Activated CD4-positive, alpha-beta T cell treated with anti-CD3 and anti-CD28 coated beads for 36 hours (primary cell): ENCODE measurements around the gene MLLT1. TPM values are rescaled to one million over a fixed set of nuclear protein-coding genes. Genes with fewer than 3 reads are reported as not detected.
A peak's percentile ranks its signal among the peaks of the same experiment; 100 is the strongest.

Source experiments
- ATAC-seq: fragments of 200-7000 bp; cut with Tn5 transposase; one replicate; pipeline ENCODE4 v1.10.0; 2021; ENCODE audit warnings: mild to moderate bottlenecking, moderate library complexity
- CTCF ChIA-PET: fragments of 350-600 bp; sonication (Branson Sonifier 250); formaldehyde crosslinking; loops from one replicate; lab custom pipeline; 2021; ENCODE audit warnings: antibody characterized with exemption; lab: Charles Lee
- POLR2A ChIA-PET: fragments of 350-600 bp; sonication (Branson Sonifier 250); formaldehyde crosslinking; loops from one replicate; lab custom pipeline; 2021; ENCODE audit warnings: antibody characterized with exemption, inconsistent platforms; lab: Charles Lee
- DNase-seq: peaks from one replicate; pipeline ENCODE4 v3.0.0-alpha.2; 2020
- H3K27ac Mint-ChIP-seq: one replicate; pipeline ENCODE4 v1.8.0; 2021; ENCODE audit warnings: mixed read lengths
- H3K27me3 Mint-ChIP-seq: one replicate; pipeline ENCODE4 v1.8.0; 2021; ENCODE audit warnings: mixed read lengths
- H3K36me3 Mint-ChIP-seq: one replicate; pipeline ENCODE4 v1.8.0; 2021; ENCODE audit warnings: low read depth, mixed read lengths
- H3K4me1 Mint-ChIP-seq: one replicate; pipeline ENCODE4 v1.8.0; 2021; ENCODE audit warnings: mixed read lengths
- H3K4me3 Mint-ChIP-seq: one replicate; pipeline ENCODE4 v1.8.0; 2021; ENCODE audit warnings: mild to moderate bottlenecking, moderate library complexity, mixed read lengths
- H3K9me3 Mint-ChIP-seq: one replicate; pipeline ENCODE4 v1.8.0; 2021; ENCODE audit warnings: low read depth, mixed read lengths
- intact Hi-C, 2 experiments: fragments of 100-400 bp; cut with DNase I in 1 of 2; cut with micrococcal nuclease in 1 of 2; formaldehyde crosslinking; loops; one replicate each; pipeline versions ENCODE4 v1.14.2 to v1.15.1; 2022 to 2024; cut with DNase I, micrococcal nuclease
- total RNA-seq, 2 experiments: library from RNA; stranded (reverse); gene quantifications; one replicate each; pipeline ENCODE4 v1.2.3, GENCODE V29; 2021

MLLT1 gene
- total RNA-seq, 2 experiments from 2014 or later: 45.0 to 46.6 TPM

- Mint-ChIP-seq H3K4me1 (peaks cover 53% of the 10 kb centered on the region), H3K27me3 (no peaks in the 10 kb centered on the region), H3K4me3 (no peak overlapping the region), H3K27ac (no peak overlapping the region), H3K36me3 (peaks cover 8% of the 10 kb centered on the region), H3K9me3 (no peaks in the 10 kb centered on the region)
- intact Hi-C loops: no loop called here
- ATAC-seq (no peak), DNase-seq (no peak)
- ChIA-PET CTCF (no interaction called here), POLR2A (no interaction called here)
Measured at GRCh38 chr19:6241056-6241455, 38.7 kb downstream of the MLLT1 start.

- ChIA-PET POLR2A (no interaction called here), CTCF (interaction anchor here (0.6 kb wide), 1 partner anchor 192 kb away, joined by 3 read pairs; no protein-coding TSS in a partner anchor)
- intact Hi-C loops: no loop called here
- peak overlapping the region; percentile 76 for H3K27ac Mint-ChIP-seq
- peak; percentile 9 for ATAC-seq
- H3K4me1 Mint-ChIP-seq: peaks cover 56% of the 10 kb centered on the region
- DNase-seq: no peak
- no peaks in the 10 kb centered on the region for H3K9me3 Mint-ChIP-seq
- no peak overlapping the region for H3K4me3 Mint-ChIP-seq
- H3K27me3 Mint-ChIP-seq: no peaks in the 10 kb centered on the region
- peaks cover 6% of the 10 kb centered on the region for H3K36me3 Mint-ChIP-seq
Measured at GRCh38 chr19:6239871-6240676, 39.7 kb downstream of the MLLT1 start.

GRCh38 chr19:6239401-6239844, 40.4 kb downstream of the MLLT1 start:
- POLR2A ChIA-PET: no interaction called here
- ATAC-seq (no peak), DNase-seq (peak; percentile 52)
- Mint-ChIP-seq H3K9me3 (no peaks in the 10 kb centered on the region), H3K27ac (peak overlapping the region; percentile 76), H3K36me3 (peaks cover 6% of the 10 kb centered on the region), H3K4me3 (no peak overlapping the region), H3K27me3 (no peaks in the 10 kb centered on the region), H3K4me1 (peaks cover 57% of the 10 kb centered on the region)
- CTCF ChIA-PET: no interaction called here
- intact Hi-C loops: no loop called here

GRCh38 chr19:6238643-6239281, 41.0 kb downstream of the MLLT1 start:
- Mint-ChIP-seq H3K4me3 (no peak overlapping the region), H3K9me3 (no peaks in the 10 kb centered on the region), H3K27ac (peak overlapping the region; percentile 52), H3K36me3 (peaks cover 4% of the 10 kb centered on the region), H3K4me1 (peaks cover 50% of the 10 kb centered on the region), H3K27me3 (no peaks in the 10 kb centered on the region)
- DNase-seq (no peak), ATAC-seq (no peak)
- POLR2A ChIA-PET: interaction anchor here (0.7 kb wide), 1 partner anchor 262 kb away, joined by 3 read pairs; no protein-coding TSS in a partner anchor
- CTCF ChIA-PET: interaction anchor here (0.6 to 0.9 kb wide), 5 partner anchors 13 to 130 kb away, joined by 3 to 6 read pairs (median 3); no protein-coding TSS in a partner anchor
- intact Hi-C loops: no loop called here

GRCh38 chr19:6238256-6238642, 41.5 kb downstream of the MLLT1 start:
- peak; percentile 67 for ATAC-seq
- H3K27ac Mint-ChIP-seq: peak overlapping the region; percentile 47

GRCh38 chr19:6236310-6237291, 43.2 kb downstream of the MLLT1 start:
- POLR2A ChIA-PET: no interaction called here
- Mint-ChIP-seq H3K4me3 (no peak overlapping the region), H3K9me3 (no peaks in the 10 kb centered on the region), H3K27me3 (no peaks in the 10 kb centered on the region), H3K4me1 (peaks cover 49% of the 10 kb centered on the region), H3K27ac (no peak overlapping the region), H3K36me3 (peaks cover 4% of the 10 kb centered on the region)
- CTCF ChIA-PET: interaction anchor here (0.6 kb wide), 1 partner anchor 82 kb away, joined by 3 read pairs; no protein-coding TSS in a partner anchor
- DNase-seq (no peak), ATAC-seq (no peak)
- intact Hi-C loops: no loop called here

More at GRCh38 chr19:6238256-6238642, 41.5 kb downstream of the MLLT1 start:
- POLR2A ChIA-PET: interaction anchor here (0.6 to 0.7 kb wide), 3 partner anchors 232 to 1272 kb away, joined by 3 to 5 read pairs (median 3); no protein-coding TSS in a partner anchor
- CTCF ChIA-PET: interaction anchor here (0.6 to 0.9 kb wide), 5 partner anchors 13 to 129 kb away, joined by 3 to 6 read pairs (median 3); no protein-coding TSS in a partner anchor
- H3K27me3 Mint-ChIP-seq: no peaks in the 10 kb centered on the region
- H3K4me3 Mint-ChIP-seq: no peak overlapping the region
- DNase-seq: peak; percentile 48
- peaks cover 4% of the 10 kb centered on the region for H3K36me3 Mint-ChIP-seq
- intact Hi-C loops: no loop called here
- no peaks in the 10 kb centered on the region for H3K9me3 Mint-ChIP-seq
- H3K4me1 Mint-ChIP-seq: peaks cover 47% of the 10 kb centered on the region

- no peaks in the 10 kb centered on the region for H3K27me3 Mint-ChIP-seq
Measured at GRCh38 chr19:6235031-6235951, 44.5 kb downstream of the MLLT1 start.

GRCh38 chr19:6234527-6234926, 45.2 kb downstream of the MLLT1 start:
- ATAC-seq: no peak
- no peaks in the 10 kb centered on the region for H3K27me3 Mint-ChIP-seq
- H3K9me3 Mint-ChIP-seq: no peaks in the 10 kb centered on the region
- H3K27ac Mint-ChIP-seq: no peak overlapping the region
- H3K36me3 Mint-ChIP-seq: peaks cover 12% of the 10 kb centered on the region
- H3K4me1 Mint-ChIP-seq: peaks cover 37% of the 10 kb centered on the region
- H3K4me3 Mint-ChIP-seq: no peak overlapping the region
- intact Hi-C loops: no loop called here
- ChIA-PET POLR2A (interaction anchor here (0.7 kb wide), 1 partner anchor 544 kb away, joined by 3 read pairs; the partner anchor contains the start of gene RPL36), CTCF (interaction anchor here (0.6 to 1.0 kb wide), 2 partner anchors 16 to 21 kb away, joined by 3 read pairs; no protein-coding TSS in a partner anchor)
- DNase-seq: no peak

More at GRCh38 chr19:6235031-6235951, 44.5 kb downstream of the MLLT1 start:
- no peak overlapping the region for H3K4me3 Mint-ChIP-seq
- peaks cover 9% of the 10 kb centered on the region for H3K36me3 Mint-ChIP-seq
- ChIA-PET POLR2A (no interaction called here), CTCF (interaction anchor here (0.6 to 1.0 kb wide), 2 partner anchors 9 to 17 kb away, joined by 3 read pairs; no protein-coding TSS in a partner anchor)
- ATAC-seq (no peak), DNase-seq (no peak)
- no peak overlapping the region for H3K27ac Mint-ChIP-seq
- H3K4me1 Mint-ChIP-seq: peaks cover 41% of the 10 kb centered on the region
- H3K9me3 Mint-ChIP-seq: no peaks in the 10 kb centered on the region
- intact Hi-C loops: no loop called here

- intact Hi-C loops: no loop called here
- ATAC-seq: no peak
- no peak for DNase-seq
- H3K27ac Mint-ChIP-seq: no peak overlapping the region
- H3K4me1 Mint-ChIP-seq: peaks cover 32% of the 10 kb centered on the region
- H3K9me3 Mint-ChIP-seq: no peaks in the 10 kb centered on the region
- H3K36me3 Mint-ChIP-seq: peaks cover 13% of the 10 kb centered on the region
- no peak overlapping the region for H3K4me3 Mint-ChIP-seq
- ChIA-PET POLR2A (interaction anchor here (0.7 kb wide), 1 partner anchor 544 kb away, joined by 3 read pairs; the partner anchor contains the start of gene RPL36), CTCF (interaction anchor here (0.6 to 1.0 kb wide), 2 partner anchors 16 to 22 kb away, joined by 3 read pairs; no protein-coding TSS in a partner anchor)
- no peaks in the 10 kb centered on the region for H3K27me3 Mint-ChIP-seq
Measured at GRCh38 chr19:6233827-6234511, 45.8 kb downstream of the MLLT1 start.
